IMR-90 (cell line): ENCODE data around the gene PAK6. TPM values are rescaled to one million over a fixed set of nuclear protein-coding genes. Genes with fewer than 3 reads are reported as not detected.

Experiments
- ATAC-seq: fragments of 200-7000 bp; cut with Tn5 transposase; 2 replicates; pipeline ENCODE4 v1.9.1; 2020; ENCODE audit warnings: low read depth, mild to moderate bottlenecking, moderate library complexity
- BruUV-seq: library from RNA; stranded (reverse); fragments of 400-500 nt; replicated peaks from 2 replicates; lab custom pipeline; 2021; lab: Mats Ljungman, UMichigan
- CTCF ChIA-PET: fragments of 300-600 bp; formaldehyde crosslinking; extraction: SDS; loops from one replicate; lab custom pipeline; 2021; ENCODE audit warnings: antibody characterized with exemption; lab: Yijun Ruan, JAX
- POLR2A ChIA-PET: fragments of 300-600 bp; sonication (Branson Sonifier 250); formaldehyde crosslinking; loops from one replicate; lab custom pipeline; 2022; ENCODE audit warnings: antibody characterized with exemption; ENCODE audit not compliant: unreplicated experiment; lab: Charles Lee
- DNase-seq: peaks from one replicate; pipeline ENCODE4 v3.0.0; 2013
- H2AFZ ChIP-seq: replicated peaks from 2 replicates; pipeline ENCODE3; 2013; ENCODE audit warnings: low read length, mild to moderate bottlenecking; ENCODE audit not compliant: poor library complexity
- H2AK5ac ChIP-seq: 2 replicates; pipeline ENCODE4 v1.6.1; 2013; ENCODE audit warnings: low read depth, low read length, inconsistent platforms
- H2AK9ac ChIP-seq: replicated peaks from 2 replicates; pipeline ENCODE3; 2013; ENCODE audit warnings: mild to moderate bottlenecking, low read depth, low read length, moderate library complexity; ENCODE audit not compliant: poor library complexity
- H2BK120ac ChIP-seq: 2 replicates; pipeline ENCODE4 v1.6.1; 2013; ENCODE audit warnings: low read depth, low read length, inconsistent platforms
- H2BK15ac ChIP-seq: 3 replicates; pipeline ENCODE4 v1.6.1; 2013; ENCODE audit warnings: low read depth, low read length, inconsistent platforms
- H2BK20ac ChIP-seq: 2 replicates; pipeline ENCODE4 v1.6.1; 2013; ENCODE audit warnings: low read depth, mild to moderate bottlenecking, inconsistent platforms, low read length, moderate library complexity
- H2BK5ac ChIP-seq: 2 replicates; pipeline ENCODE4 v1.6.1; 2013; ENCODE audit warnings: mild to moderate bottlenecking, low read depth, low read length, inconsistent platforms; ENCODE audit not compliant: poor library complexity, severe bottlenecking
- H3K14ac ChIP-seq: replicated peaks from 2 replicates; pipeline ENCODE4 v1.6.1; 2013; ENCODE audit warnings: low read depth, low read length, inconsistent platforms
- H3K18ac ChIP-seq: 2 replicates; pipeline ENCODE4 v1.6.1; 2013; ENCODE audit warnings: low read depth, low read length, control low read depth
- H3K23ac ChIP-seq: 2 replicates; pipeline ENCODE4 v1.6.1; 2013; ENCODE audit warnings: low read depth, low read length, inconsistent platforms
- H3K27ac ChIP-seq: 2 replicates; pipeline ENCODE4 v1.5.1; 2013; ENCODE audit warnings: mild to moderate bottlenecking, control low read depth, low read length; ENCODE audit not compliant: insufficient read depth
- H3K27me3 ChIP-seq: 2 replicates; pipeline ENCODE4 v1.6.1; 2013; ENCODE audit warnings: low read length; ENCODE audit not compliant: control insufficient read depth, insufficient read depth
- H3K36me3 ChIP-seq: 2 replicates; pipeline ENCODE4 v1.6.1; 2013; ENCODE audit warnings: low read length, mixed read lengths; ENCODE audit not compliant: control insufficient read depth, insufficient read depth
- H3K4ac ChIP-seq: 2 replicates; pipeline ENCODE4 v1.6.1; 2013; ENCODE audit warnings: low read depth, low read length, inconsistent platforms
- H3K4me1 ChIP-seq: 2 replicates; pipeline ENCODE4 v1.6.1; 2013; ENCODE audit warnings: low read length, mixed read lengths; ENCODE audit not compliant: control insufficient read depth, insufficient read depth
- H3K4me2 ChIP-seq: 2 replicates; pipeline ENCODE4 v1.6.1; 2013; ENCODE audit warnings: low read depth, mild to moderate bottlenecking, control low read depth, low read length, moderate library complexity
- H3K4me3 ChIP-seq: 2 replicates; pipeline ENCODE4 v1.5.1; 2013; ENCODE audit warnings: low read depth, mild to moderate bottlenecking, control low read depth, low read length, moderate library complexity; ENCODE audit not compliant: insufficient read depth
- H3K56ac ChIP-seq: 2 replicates; pipeline ENCODE4 v1.6.1; 2013; ENCODE audit warnings: low read length, inconsistent platforms; ENCODE audit not compliant: insufficient read depth; ENCODE audit errors: extremely low read depth
- H3K79me1 ChIP-seq, 2 experiments: 2 replicates each; pipeline ENCODE4 v1.6.1; 2013; ENCODE audit warnings: low read length in 2 of 2, inconsistent platforms in 1 of 2, low read depth in 1 of 2
- H3K9ac ChIP-seq: 2 replicates; pipeline ENCODE4 v1.6.1; 2013; ENCODE audit warnings: low read depth, low read length, control low read depth
- H3K9me1 ChIP-seq: 2 replicates; pipeline ENCODE4 v1.6.1; 2013; ENCODE audit warnings: low read length, inconsistent platforms; ENCODE audit not compliant: insufficient read depth
- H3K9me3 ChIP-seq: 2 replicates; pipeline ENCODE4 v1.6.1; 2013; ENCODE audit warnings: low read length; ENCODE audit not compliant: control insufficient read depth, insufficient read depth
- H4K20me1 ChIP-seq: 2 replicates; pipeline ENCODE4 v1.6.1; 2013; ENCODE audit warnings: low read length, inconsistent platforms; ENCODE audit not compliant: insufficient read depth
- H4K5ac ChIP-seq: 2 replicates; pipeline ENCODE4 v1.6.1; 2013; ENCODE audit warnings: mild to moderate bottlenecking, low read depth, low read length, control low read depth
- H4K8ac ChIP-seq, 2 experiments: 2 replicates each; pipeline ENCODE4 v1.6.1; 2013; ENCODE audit warnings: low read depth in 2 of 2, low read length in 2 of 2, control low read depth in 1 of 2, inconsistent platforms in 1 of 2
- H4K91ac ChIP-seq: 2 replicates; pipeline ENCODE4 v1.6.1; 2013; ENCODE audit warnings: low read depth, low read length, inconsistent platforms; ENCODE audit not compliant: insufficient read depth
- BHLHE40 ChIP-seq: fragments of 150-350 bp; IDR thresholded peaks from 2 replicates; pipeline ENCODE4 v1.6.1; 2016; ENCODE audit warnings: mild to moderate bottlenecking, low read depth, low read length
- CEBPB ChIP-seq: IDR thresholded peaks from 2 replicates; pipeline ENCODE4 v1.6.1; 2012; ENCODE audit warnings: low read depth, low read length, improper control_type of control experiment
- CTCF ChIP-seq: conservative IDR thresholded peaks from 2 replicates; pipeline ENCODE4 v1.5.1; 2012; ENCODE audit warnings: mild to moderate bottlenecking, low read depth, low read length, improper control_type of control experiment
- FOS ChIP-seq: fragments of 150-350 bp; IDR thresholded peaks from 2 replicates; pipeline ENCODE4 v1.6.1; 2016; ENCODE audit warnings: low read depth, low read length
- MAFK ChIP-seq: IDR thresholded peaks from 2 replicates; pipeline ENCODE4 v1.6.1; 2012; ENCODE audit warnings: low read depth, low read length, improper control_type of control experiment
- MAZ ChIP-seq: IDR thresholded peaks from 2 replicates; pipeline ENCODE4 v1.6.1; 2012; ENCODE audit warnings: low read depth, mild to moderate bottlenecking, low read length, improper control_type of control experiment, moderate library complexity, borderline replicate concordance
- NFE2L2 ChIP-seq: fragments of 150-350 bp; IDR thresholded peaks from 2 replicates; pipeline ENCODE4 v1.6.1; 2016; ENCODE audit warnings: low read depth, mild to moderate bottlenecking, low read length
- POLR2A ChIP-seq: IDR thresholded peaks from 2 replicates; pipeline ENCODE4 v1.6.1; 2012; ENCODE audit warnings: mild to moderate bottlenecking, low read depth, low read length
- RCOR1 ChIP-seq: IDR thresholded peaks from 2 replicates; pipeline ENCODE4 v1.6.1; 2012; ENCODE audit warnings: mild to moderate bottlenecking, low read length, improper control_type of control experiment; ENCODE audit not compliant: insufficient replicate concordance
- RFX5 ChIP-seq: IDR thresholded peaks from 2 replicates; pipeline ENCODE4 v1.8.0; 2012; ENCODE audit warnings: low read depth, mild to moderate bottlenecking, low read length, moderate library complexity
- SMC3 ChIP-seq: fragments of 150-350 bp; IDR thresholded peaks from 2 replicates; pipeline ENCODE4 v1.6.1; 2016; ENCODE audit warnings: low read depth, mild to moderate bottlenecking, antibody characterized with exemption, low read length, moderate library complexity
- USF2 ChIP-seq: fragments of 150-350 bp; IDR thresholded peaks from 2 replicates; pipeline ENCODE4 v1.6.1; 2017; ENCODE audit warnings: mild to moderate bottlenecking, antibody characterized with exemption, low read length, low read depth
- WGBS, 2 experiments: methylation state at CpG; one replicate each; pipeline versions ENCODE4 v1.1.5 to v1.1.7; 2013; ENCODE audit warnings: missing lambda C conversion rate in 2 of 2; ENCODE audit not compliant: insufficient read length in 1 of 2; ENCODE audit errors: extremely low coverage in 2 of 2; 5-methylcytosine and 5-hydroxymethylcytosine counted together
- dilution Hi-C: fragments of 300-500 bp; cut with HindIII; formaldehyde crosslinking; loops from one replicate; pipeline ENCODE4 v1.14.3; 2018; ENCODE audit warnings: low sequenced_read_pairs; ENCODE audit not compliant: unreplicated experiment
- in situ Hi-C: fragments of 300-500 bp; cut with MboI; formaldehyde crosslinking; loops from 3 replicates; pipeline ENCODE4 v1.14.3; 2019; ENCODE audit warnings: low sequenced_read_pairs, inconsistent platforms, mixed read lengths
- intact Hi-C: fragments of 100-400 bp; cut with micrococcal nuclease; formaldehyde crosslinking; loops from 2 replicates; pipeline ENCODE4 v1.10.0; 2022
- polyA plus RNA-seq, 3 experiments: library from polyadenylated mRNA; depleted of rRNA; stranded (reverse); fragments of >200 nt; gene quantifications; 2 replicates each; pipeline ENCODE4 v1.2.3, GENCODE V29; 2012; ENCODE audit warnings: low replicate concordance in 1 of 3
- total RNA-seq: library from RNA; depleted of rRNA; stranded (reverse); fragments of >200 nt; gene quantifications from 2 replicates; pipeline ENCODE4 v1.2.3, GENCODE V29; 2012

Gene PAK6
- total and polyA plus RNA-seq, 2 of the 4 experiments (the other 2 are of a cell fraction): 0.21 TPM; not detected in 1

- Histone ChIP-seq H4K20me1 (no peaks in the 10 kb centered on the region), H3K9me1 (no peaks in the 10 kb centered on the region), H3K18ac (no peak overlapping the region), H3K14ac (no peak overlapping the region), H3K79me1 (no peaks in the 10 kb centered on the region), H3K9ac (no peak overlapping the region), H4K91ac (no peak overlapping the region), H2BK20ac (no peak overlapping the region), H2AK5ac (peak overlapping the region; percentile 52; the same call in 1 of the 2 replicates), H3K4ac (no peak overlapping the region; the same call in 1 of the 2 replicates), H4K8ac (no peak overlapping the region), H2AK9ac (no peak overlapping the region), H3K56ac (no peak overlapping the region), H2AFZ (no peak overlapping the region), H3K9me3 (no peaks in the 10 kb centered on the region), H3K4me2 (no peak overlapping the region), H2BK5ac (no peak overlapping the region), H2BK15ac (no peak overlapping the region), H2BK120ac (no peak overlapping the region), H3K4me1 (no peaks in the 10 kb centered on the region), H3K27ac (no peak overlapping the region), H3K27me3 (peaks cover 13% of the 10 kb centered on the region), H3K23ac (no peak overlapping the region), H3K4me3 (no peak overlapping the region), H4K5ac (no peak overlapping the region), H3K36me3 (no peaks in the 10 kb centered on the region)
- no peak for ATAC-seq
- no peak for DNase-seq
- WGBS, 2 experiments: no CpG with 5 or more reads among the region's 9 CpGs
- ChIA-PET CTCF (interaction anchor here (0.6 to 6.0 kb wide), 8 partner anchors 34 to 228 kb away, joined by 3 to 81 read pairs (median 5); partner anchors contain the start of gene PLCB2), POLR2A (no interaction called here)
- dilution Hi-C loops (no loop called here), intact Hi-C loops (loop anchor here (5.0 kb wide), 1 partner anchor 166 kb away; the partner anchor contains the start of gene BMF), in situ Hi-C loops (loop anchor here (5.0 kb wide), 2 partner anchors 56 to 226 kb away; no protein-coding TSS in a partner anchor)
- TF ChIP-seq CEBPB (no peak), SMC3 (no peak), MAZ (no peak), FOS (no peak), NFE2L2 (no peak), USF2 (no peak), RCOR1 (no peak), BHLHE40 (no peak), CTCF (no peak), POLR2A (no peak), RFX5 (no peak), MAFK (no peak)
- no TSS peak for BruUV-seq
These were observed 34.6 kb downstream of the PAK6 start for GRCh38 chr15:40273428-40273827.
